Mucosa of rectum (tissue), 2 donors: ENCODE measurements around the gene ACOXL.

Experiments
- H3K27ac ChIP-seq, 2 donors: one replicate each; pipeline ENCODE4 v1.7.0; 2013; ENCODE audit warnings: inconsistent platforms in 2 of 2, low read depth in 2 of 2, low read length in 2 of 2
- H3K27me3 ChIP-seq, 2 donors: one replicate each; pipeline ENCODE4 v1.7.0; 2013; ENCODE audit warnings: low read length in 2 of 2; ENCODE audit not compliant: control insufficient read depth in 2 of 2, insufficient read depth in 2 of 2
- H3K36me3 ChIP-seq, 2 donors: one replicate each; pipeline ENCODE4 v1.7.0; 2013; ENCODE audit warnings: low read length in 2 of 2; ENCODE audit not compliant: control insufficient read depth in 2 of 2, insufficient read depth in 2 of 2
- H3K4me1 ChIP-seq, 2 donors: one replicate each; pipeline ENCODE4 v1.7.0; 2013; ENCODE audit warnings: low read length in 2 of 2, mild to moderate bottlenecking in 1 of 2; ENCODE audit not compliant: control insufficient read depth in 2 of 2, insufficient read depth in 2 of 2
- H3K4me3 ChIP-seq, 2 donors: one replicate each; pipeline ENCODE4 v1.7.0; 2013; ENCODE audit warnings: low read length in 2 of 2
- H3K9ac ChIP-seq, 2 donors: one replicate each; pipeline ENCODE4 v1.7.0; 2013; ENCODE audit warnings: low read length in 2 of 2, low read depth in 1 of 2, mild to moderate bottlenecking in 1 of 2
- H3K9me3 ChIP-seq, 2 donors: one replicate each; pipeline ENCODE4 v1.7.0; 2013; ENCODE audit warnings: low read length in 2 of 2; ENCODE audit not compliant: control insufficient read depth in 2 of 2
- donor health status: healthy.
- donor health status: Normal muscosa, but diverticular disease.

ACOXL gene

GRCh38 chr2:110819711-110820110 is 87.3 kb downstream of the ACOXL start:
- H3K4me3 ChIP-seq: no peak overlapping the region
- H3K27me3 ChIP-seq: no peaks in the 10 kb centered on the region
- H3K9me3 ChIP-seq: peaks cover 0 to 3% of the 10 kb centered on the region in 2 donors
- H3K9ac ChIP-seq: no peak overlapping the region
- H3K27ac ChIP-seq: no peak overlapping the region
- no peaks in the 10 kb centered on the region for H3K36me3 ChIP-seq
- H3K4me1 ChIP-seq: no peaks in the 10 kb centered on the region

- Histone ChIP-seq H3K27ac (no peak overlapping the region), H3K9me3 (peaks cover 0 to 5% of the 10 kb centered on the region in 2 donors), H3K4me3 (no peak overlapping the region), H3K9ac (no peak overlapping the region), H3K27me3 (no peaks in the 10 kb centered on the region), H3K4me1 (no peaks in the 10 kb centered on the region), H3K36me3 (no peaks in the 10 kb centered on the region)
Observed at GRCh38 chr2:110820128-110820527, 87.8 kb downstream of the ACOXL start.

- Histone ChIP-seq H3K4me1 (no peaks in the 10 kb centered on the region), H3K4me3 (no peak overlapping the region), H3K9ac (no peak overlapping the region), H3K27ac (no peak overlapping the region), H3K27me3 (no peaks in the 10 kb centered on the region), H3K9me3 (peaks cover 0 to 5% of the 10 kb centered on the region in 2 donors), H3K36me3 (no peaks in the 10 kb centered on the region)
Observed at GRCh38 chr2:110823165-110823564, 90.8 kb downstream of the ACOXL start.

GRCh38 chr2:110827511-110827910 is 95.1 kb downstream of the ACOXL start:
- Histone ChIP-seq H3K9ac (no peak overlapping the region), H3K4me3 (no peak overlapping the region), H3K27me3 (no peaks in the 10 kb centered on the region), H3K9me3 (peaks cover 0 to 5% of the 10 kb centered on the region in 2 donors), H3K27ac (no peak overlapping the region), H3K4me1 (no peaks in the 10 kb centered on the region), H3K36me3 (no peaks in the 10 kb centered on the region)

GRCh38 chr2:110828330-110828729 is 96.0 kb downstream of the ACOXL start:
- Histone ChIP-seq H3K9ac (no peak overlapping the region), H3K36me3 (no peaks in the 10 kb centered on the region), H3K27ac (no peak overlapping the region), H3K4me1 (no peaks in the 10 kb centered on the region), H3K9me3 (peaks cover 0 to 5% of the 10 kb centered on the region in 2 donors), H3K27me3 (no peaks in the 10 kb centered on the region), H3K4me3 (no peak overlapping the region)

- Histone ChIP-seq H3K9ac (no peak overlapping the region), H3K27me3 (no peaks in the 10 kb centered on the region), H3K36me3 (no peaks in the 10 kb centered on the region), H3K9me3 (peaks cover 0 to 4% of the 10 kb centered on the region in 2 donors), H3K27ac (no peak overlapping the region), H3K4me1 (no peaks in the 10 kb centered on the region), H3K4me3 (no peak overlapping the region)
Observed at GRCh38 chr2:110829413-110830146, 97.2 kb downstream of the ACOXL start.

- Histone ChIP-seq H3K4me3 (no peak overlapping the region), H3K27me3 (no peaks in the 10 kb centered on the region), H3K27ac (no peak overlapping the region), H3K4me1 (no peaks in the 10 kb centered on the region), H3K36me3 (no peaks in the 10 kb centered on the region), H3K9me3 (no peaks in the 10 kb centered on the region), H3K9ac (no peak overlapping the region)
Observed at GRCh38 chr2:110832740-110833139, 100.4 kb downstream of the ACOXL start.

- no peaks in the 10 kb centered on the region for H3K27me3 ChIP-seq
Observed at GRCh38 chr2:110834134-110834827, 101.9 kb downstream of the ACOXL start.

GRCh38 chr2:110836671-110837070 is 104.3 kb downstream of the ACOXL start:
- Histone ChIP-seq H3K9me3 (no peaks in the 10 kb centered on the region), H3K4me1 (no peaks in the 10 kb centered on the region), H3K36me3 (no peaks in the 10 kb centered on the region), H3K4me3 (no peak overlapping the region), H3K27ac (no peak overlapping the region), H3K27me3 (no peaks in the 10 kb centered on the region), H3K9ac (no peak overlapping the region)

More at GRCh38 chr2:110834134-110834827, 101.9 kb downstream of the ACOXL start:
- H3K9me3 ChIP-seq: no peaks in the 10 kb centered on the region
- no peaks in the 10 kb centered on the region for H3K4me1 ChIP-seq
- H3K9ac ChIP-seq: no peak overlapping the region
- no peak overlapping the region for H3K4me3 ChIP-seq
- no peaks in the 10 kb centered on the region for H3K36me3 ChIP-seq
- H3K27ac ChIP-seq: no peak overlapping the region
